A673 (cell line): ENCODE results near the gene CTNNA2. TPM values are rescaled to one million over a fixed set of nuclear protein-coding genes. Genes with fewer than 3 reads are reported as not detected.

Source experiments
- BruUV-seq: library from RNA; stranded (reverse); fragments of 400-500 nt; replicated peaks from 2 replicates; lab custom pipeline; 2021; lab: Mats Ljungman, UMichigan
- CTCF ChIA-PET: fragments of 300-600 bp; sonication (Branson Sonifier 250); formaldehyde crosslinking; loops from one replicate; lab custom pipeline; 2022; ENCODE audit warnings: antibody characterized with exemption; lab: Charles Lee
- POLR2A ChIA-PET: fragments of 300-600 bp; sonication (Branson Sonifier 250); formaldehyde crosslinking; loops from one replicate; lab custom pipeline; 2022; ENCODE audit warnings: antibody characterized with exemption; ENCODE audit not compliant: low non-redundant PET; lab: Charles Lee
- DNase-seq: peaks from one replicate; pipeline ENCODE4 v3.0.0-alpha.2; 2015; ENCODE audit warnings: low spot score
- H3K27ac ChIP-seq: fragments of 200-600 bp; sonication (generic); 2 replicates; pipeline ENCODE4 v1.5.1; 2016; ENCODE audit warnings: mixed run types, low read depth, mild to moderate bottlenecking, mixed read lengths, antibody characterized with exemption, low read length; ENCODE audit not compliant: poor library complexity, severe bottlenecking
- H3K27me3 ChIP-seq: fragments of 200-600 bp; sonication (generic); replicated peaks from 2 replicates; pipeline ENCODE4 v1.6.1; 2017; ENCODE audit warnings: mixed run types, low read depth, mild to moderate bottlenecking, mixed read lengths, antibody characterized with exemption, low read length; ENCODE audit not compliant: insufficient read depth, poor library complexity
- H3K36me3 ChIP-seq: fragments of 200-600 bp; sonication (generic); 2 replicates; pipeline ENCODE4 v1.6.1; 2016; ENCODE audit warnings: mixed run types, mild to moderate bottlenecking, mixed read lengths, antibody characterized with exemption, low read length; ENCODE audit not compliant: insufficient read depth, poor library complexity, severe bottlenecking
- H3K4me1 ChIP-seq: fragments of 200-600 bp; sonication (generic); 2 replicates; pipeline ENCODE4 v1.6.1; 2017; ENCODE audit warnings: mixed run types, mild to moderate bottlenecking, mixed read lengths, antibody characterized with exemption, low read length; ENCODE audit not compliant: insufficient read depth, poor library complexity, severe bottlenecking
- H3K4me3 ChIP-seq: fragments of 200-600 bp; sonication (generic); 2 replicates; pipeline ENCODE4 v1.5.1; 2016; ENCODE audit warnings: low read depth, mixed run types, mild to moderate bottlenecking, mixed read lengths, low read length; ENCODE audit not compliant: poor library complexity, severe bottlenecking
- H3K9me3 ChIP-seq: fragments of 200-600 bp; sonication (generic); 2 replicates; pipeline ENCODE4 v1.6.1; 2016; ENCODE audit warnings: mixed run types, low read depth, mild to moderate bottlenecking, mixed read lengths, antibody characterized with exemption, low read length; ENCODE audit not compliant: poor library complexity, severe bottlenecking
- EZH2 ChIP-seq: fragments of 200-600 bp; sonication (generic); IDR thresholded peaks from 2 replicates; pipeline ENCODE4 v1.6.1; 2017; ENCODE audit warnings: borderline replicate concordance, low read depth, mild to moderate bottlenecking, mixed read lengths, antibody characterized with exemption, low read length; ENCODE audit not compliant: poor library complexity, severe bottlenecking
- intact Hi-C: fragments of 100-400 bp; cut with micrococcal nuclease; formaldehyde crosslinking; loops from one replicate; pipeline ENCODE4 v1.10.0; 2022; ENCODE audit not compliant: unreplicated experiment
- total RNA-seq: library from RNA; stranded (reverse); gene quantifications from 2 replicates; pipeline ENCODE4 v1.2.3, GENCODE V29; 2021
- TF ChIP-seq, protein P1 (sequence below): fragments of 300-800, 200-600 bp; sonication (generic); conservative IDR thresholded peaks from 2 replicates; pipeline ENCODE4 v1.5.1; 2017; ENCODE audit warnings: low read depth, mild to moderate bottlenecking, antibody characterized with exemption, low read length, moderate library complexity, mixed read lengths

The CTNNA2 gene
- total RNA-seq, 1 experiment from 2014 or later: not detected

DNA sequence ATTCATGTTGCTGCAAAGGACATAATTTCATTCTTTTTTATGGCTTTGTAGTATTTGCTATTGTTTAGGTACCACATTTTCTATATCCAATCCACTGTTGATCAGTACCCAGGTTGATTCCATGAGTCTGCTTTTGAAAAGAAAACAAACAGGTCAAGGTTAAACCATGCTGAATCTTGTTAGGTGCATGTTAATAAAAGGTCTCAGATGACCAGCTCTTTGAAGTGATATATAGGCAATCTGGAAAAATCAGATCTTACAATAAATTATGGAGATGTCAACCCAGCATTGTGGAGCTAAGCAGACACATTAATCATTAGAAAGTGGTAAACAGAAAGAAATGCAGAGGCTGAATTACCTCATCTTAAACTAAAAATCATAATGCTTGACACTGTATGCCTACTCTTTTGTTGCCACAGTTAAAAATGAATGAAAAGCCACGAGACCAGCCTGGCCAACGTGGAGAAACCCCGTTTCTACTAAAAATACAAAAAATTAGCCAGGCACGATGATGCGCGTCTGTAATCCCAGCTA is 246.0 kb downstream of the CTNNA2 start:
- ChIA-PET CTCF (no interaction called here), POLR2A (no interaction called here)
- intact Hi-C loops: no loop called here
- H3K27me3 ChIP-seq: peaks cover 26% of the 10 kb centered on the region
- no peak overlapping the region for H3K4me3 ChIP-seq
- no peak for DNase-seq
- no peaks in the 10 kb centered on the region for H3K9me3 ChIP-seq
- BruUV-seq: no TSS peak
- H3K36me3 ChIP-seq: no peaks in the 10 kb centered on the region
- no peak overlapping the region for H3K27ac ChIP-seq
- H3K4me1 ChIP-seq: no peaks in the 10 kb centered on the region
- TF ChIP-seq, protein P1, sequence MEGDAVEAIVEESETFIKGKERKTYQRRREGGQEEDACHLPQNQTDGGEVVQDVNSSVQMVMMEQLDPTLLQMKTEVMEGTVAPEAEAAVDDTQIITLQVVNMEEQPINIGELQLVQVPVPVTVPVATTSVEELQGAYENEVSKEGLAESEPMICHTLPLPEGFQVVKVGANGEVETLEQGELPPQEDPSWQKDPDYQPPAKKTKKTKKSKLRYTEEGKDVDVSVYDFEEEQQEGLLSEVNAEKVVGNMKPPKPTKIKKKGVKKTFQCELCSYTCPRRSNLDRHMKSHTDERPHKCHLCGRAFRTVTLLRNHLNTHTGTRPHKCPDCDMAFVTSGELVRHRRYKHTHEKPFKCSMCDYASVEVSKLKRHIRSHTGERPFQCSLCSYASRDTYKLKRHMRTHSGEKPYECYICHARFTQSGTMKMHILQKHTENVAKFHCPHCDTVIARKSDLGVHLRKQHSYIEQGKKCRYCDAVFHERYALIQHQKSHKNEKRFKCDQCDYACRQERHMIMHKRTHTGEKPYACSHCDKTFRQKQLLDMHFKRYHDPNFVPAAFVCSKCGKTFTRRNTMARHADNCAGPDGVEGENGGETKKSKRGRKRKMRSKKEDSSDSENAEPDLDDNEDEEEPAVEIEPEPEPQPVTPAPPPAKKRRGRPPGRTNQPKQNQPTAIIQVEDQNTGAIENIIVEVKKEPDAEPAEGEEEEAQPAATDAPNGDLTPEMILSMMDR: no peak
- no peak for TF ChIP-seq EZH2

DNA sequence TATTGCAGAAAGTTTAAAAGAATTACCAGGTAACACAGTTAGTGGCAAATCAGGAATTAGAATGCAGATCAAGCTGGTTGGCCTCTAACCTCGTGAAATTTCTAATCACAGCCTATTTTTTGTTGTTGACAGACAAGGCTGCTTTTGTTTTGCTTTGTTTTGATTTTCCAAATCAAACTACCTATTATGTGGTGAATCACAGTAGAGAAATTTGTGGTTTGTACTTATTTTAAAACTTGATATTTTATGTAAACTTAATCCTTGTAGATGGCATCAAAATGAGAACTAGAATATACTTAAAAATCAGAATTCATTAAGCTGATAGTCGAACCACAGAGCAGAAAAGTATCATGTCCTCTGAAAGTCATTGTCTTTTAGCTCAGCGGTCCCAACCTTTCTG is 258.1 kb downstream of the CTNNA2 start:
- Histone ChIP-seq H3K27ac (no peak overlapping the region), H3K36me3 (no peaks in the 10 kb centered on the region), H3K4me1 (no peaks in the 10 kb centered on the region), H3K9me3 (no peaks in the 10 kb centered on the region), H3K27me3 (peaks cover 9% of the 10 kb centered on the region), H3K4me3 (no peak overlapping the region)
- CTCF ChIA-PET: no interaction called here
- no peak for TF ChIP-seq EZH2
- no TSS peak for BruUV-seq
- no peak for DNase-seq
- POLR2A ChIA-PET: no interaction called here
- intact Hi-C loops: no loop called here

DNA sequence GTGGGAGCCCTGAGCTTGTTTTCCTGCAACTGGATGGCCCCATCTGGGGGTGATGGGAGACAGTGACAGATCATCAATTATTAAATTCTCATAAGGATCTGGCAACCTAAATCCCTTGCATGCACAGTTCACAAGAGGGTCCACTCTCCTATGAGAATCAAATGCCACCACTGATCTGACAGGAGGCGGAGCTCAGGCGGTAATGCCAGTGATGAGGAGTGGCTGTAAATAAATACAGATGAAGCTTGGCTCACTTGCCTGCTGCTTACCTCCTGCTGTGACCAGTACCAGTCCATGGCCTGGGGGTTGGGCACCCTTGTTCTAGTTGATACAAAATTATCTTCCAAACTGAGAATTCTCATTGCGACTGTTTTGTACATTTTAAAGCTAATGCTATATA is 258.6 kb downstream of the CTNNA2 start:
- ChIA-PET POLR2A (no interaction called here), CTCF (no interaction called here)
- no peak overlapping the region for H3K4me3 ChIP-seq
- no peaks in the 10 kb centered on the region for H3K36me3 ChIP-seq
- no peak for DNase-seq
- no TSS peak for BruUV-seq
- no peak for TF ChIP-seq EZH2
- TF ChIP-seq, protein P1: no peak
- H3K27me3 ChIP-seq: peaks cover 14% of the 10 kb centered on the region
- no peaks in the 10 kb centered on the region for H3K4me1 ChIP-seq
- H3K9me3 ChIP-seq: no peaks in the 10 kb centered on the region
- intact Hi-C loops: no loop called here
- H3K27ac ChIP-seq: no peak overlapping the region

DNA sequence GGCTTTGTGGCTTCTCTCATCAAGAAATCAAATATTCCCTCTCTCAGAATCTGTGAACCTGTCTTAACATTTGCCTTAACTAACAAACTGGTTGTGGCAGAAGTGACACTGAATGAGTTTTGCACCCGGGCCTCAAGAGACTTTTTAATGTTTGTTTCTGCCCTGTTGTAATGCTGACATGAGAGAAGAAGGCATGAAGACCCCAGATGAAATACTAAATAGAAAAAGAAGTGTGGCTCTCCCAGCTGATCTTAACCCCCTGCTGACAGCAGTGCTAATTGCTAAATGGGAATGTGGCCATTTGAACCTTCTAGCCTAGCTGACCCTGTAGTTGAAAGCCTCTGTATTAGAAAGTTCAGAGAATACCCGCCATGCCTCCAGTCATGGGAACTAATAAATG is 261.2 kb downstream of the CTNNA2 start:
- Histone ChIP-seq H3K4me1 (no peaks in the 10 kb centered on the region), H3K9me3 (no peaks in the 10 kb centered on the region), H3K27ac (no peak overlapping the region), H3K4me3 (no peak overlapping the region), H3K36me3 (no peaks in the 10 kb centered on the region), H3K27me3 (peaks cover 17% of the 10 kb centered on the region)
- TF ChIP-seq, protein P1: no peak
- TF ChIP-seq EZH2: no peak
- intact Hi-C loops: no loop called here
- DNase-seq: no peak
- ChIA-PET POLR2A (no interaction called here), CTCF (no interaction called here)
- BruUV-seq: no TSS peak
